Activated naive CD4-positive, alpha-beta T cell treated with anti-CD3 and anti-CD28 coated beads, Interleukin-2, amount 10 ng/mL, durations not matched to agents 7 days and 5 days (primary cell): ENCODE data around the gene MYLK3.
A peak's percentile ranks its signal among the peaks of the same experiment; 100 is the strongest.
"Not testable (repeated sequence)": the region's sequence is repeated elsewhere in the genome, so short reads cannot be mapped to it uniquely, and the experiment has no call there.

Experiments
- CTCF ChIA-PET: fragments of 350-600 bp; sonication (Branson Sonifier 250); formaldehyde crosslinking; loops from one replicate; lab custom pipeline; 2021; ENCODE audit warnings: antibody characterized with exemption; lab: Charles Lee
- DNase-seq: peaks from one replicate; pipeline ENCODE4 v3.0.0-alpha.2; 2020
- H3K27ac Mint-ChIP-seq: one replicate; pipeline ENCODE4 v1.8.0; 2021; ENCODE audit warnings: mild to moderate bottlenecking, moderate library complexity, mixed read lengths
- H3K27me3 Mint-ChIP-seq: one replicate; pipeline ENCODE4 v1.8.0; 2021; ENCODE audit warnings: mild to moderate bottlenecking, mixed read lengths
- H3K36me3 Mint-ChIP-seq: one replicate; pipeline ENCODE4 v1.8.0; 2021; ENCODE audit warnings: mixed read lengths
- H3K4me1 Mint-ChIP-seq: one replicate; pipeline ENCODE4 v1.8.0; 2021; ENCODE audit warnings: mixed read lengths
- H3K4me3 Mint-ChIP-seq: one replicate; pipeline ENCODE4 v1.8.0; 2021; ENCODE audit warnings: mild to moderate bottlenecking, moderate library complexity, mixed read lengths
- H3K9me3 Mint-ChIP-seq: one replicate; pipeline ENCODE4 v1.8.0; 2021; ENCODE audit warnings: mixed read lengths

MYLK3 gene

DNA sequence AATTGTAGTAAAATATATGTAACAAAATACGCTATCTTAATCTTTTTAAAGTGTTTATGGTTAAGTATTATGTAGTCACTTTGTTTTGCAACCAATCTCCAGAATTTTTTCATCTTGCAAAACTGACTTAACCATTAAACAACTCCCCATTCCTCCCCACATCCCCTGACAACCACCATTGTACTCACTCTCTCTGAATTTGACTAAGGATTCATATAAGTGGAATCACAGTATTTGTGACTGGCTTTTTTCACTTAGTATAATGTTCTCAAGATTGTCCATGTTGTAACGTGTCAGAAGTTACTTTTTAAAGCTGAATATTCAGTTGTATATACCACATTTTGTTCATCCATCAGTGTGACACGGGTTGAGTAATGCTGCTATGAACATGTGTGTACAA, 48.1 kb downstream of the MYLK3 start:
- no peak for DNase-seq
- H3K9me3 Mint-ChIP-seq: no peaks in the 10 kb centered on the region
- CTCF ChIA-PET: interaction anchor here (1.0 kb wide), 1 partner anchor 8 kb away, joined by 3 read pairs; no protein-coding TSS in a partner anchor
- H3K36me3 Mint-ChIP-seq: peaks cover 22% of the 10 kb centered on the region
- no peak overlapping the region for H3K27ac Mint-ChIP-seq
- no peaks in the 10 kb centered on the region for H3K4me1 Mint-ChIP-seq
- no peaks in the 10 kb centered on the region for H3K27me3 Mint-ChIP-seq
- no peak overlapping the region for H3K4me3 Mint-ChIP-seq

DNA sequence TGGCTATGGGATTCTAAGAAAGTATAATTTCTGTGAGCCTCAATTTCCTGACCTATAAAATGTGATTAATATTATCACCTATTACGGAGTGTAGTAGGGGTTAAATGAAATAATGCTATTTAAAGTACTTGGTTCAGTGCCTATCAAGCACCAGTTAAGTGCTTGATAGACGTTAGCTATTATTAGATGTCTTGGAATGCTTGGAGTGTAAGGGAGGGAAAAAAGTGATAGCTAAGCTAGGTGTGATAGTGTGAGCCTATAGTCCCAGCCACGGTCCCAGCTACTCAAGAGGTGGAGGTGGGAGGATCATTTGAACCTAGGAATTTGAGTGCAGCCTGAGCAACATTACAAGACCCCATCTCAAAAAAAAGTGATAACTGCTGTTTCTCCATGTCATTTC, 51.2 kb downstream of the MYLK3 start:
- Mint-ChIP-seq H3K27me3 (no peaks in the 10 kb centered on the region), H3K4me1 (no peaks in the 10 kb centered on the region), H3K27ac (no peak overlapping the region), H3K4me3 (no peak overlapping the region), H3K36me3 (peaks cover 33% of the 10 kb centered on the region), H3K9me3 (no peaks in the 10 kb centered on the region)
- CTCF ChIA-PET: no interaction called here
- no peak for DNase-seq

GRCh38 chr16:46695937-46696336, 52.2 kb downstream of the MYLK3 start:
- Mint-ChIP-seq H3K4me1 (no peaks in the 10 kb centered on the region), H3K4me3 (no peak overlapping the region), H3K27me3 (no peaks in the 10 kb centered on the region), H3K36me3 (peaks cover 36% of the 10 kb centered on the region), H3K9me3 (no peaks in the 10 kb centered on the region), H3K27ac (no peak overlapping the region)
- CTCF ChIA-PET: no interaction called here
- DNase-seq: no peak

DNA sequence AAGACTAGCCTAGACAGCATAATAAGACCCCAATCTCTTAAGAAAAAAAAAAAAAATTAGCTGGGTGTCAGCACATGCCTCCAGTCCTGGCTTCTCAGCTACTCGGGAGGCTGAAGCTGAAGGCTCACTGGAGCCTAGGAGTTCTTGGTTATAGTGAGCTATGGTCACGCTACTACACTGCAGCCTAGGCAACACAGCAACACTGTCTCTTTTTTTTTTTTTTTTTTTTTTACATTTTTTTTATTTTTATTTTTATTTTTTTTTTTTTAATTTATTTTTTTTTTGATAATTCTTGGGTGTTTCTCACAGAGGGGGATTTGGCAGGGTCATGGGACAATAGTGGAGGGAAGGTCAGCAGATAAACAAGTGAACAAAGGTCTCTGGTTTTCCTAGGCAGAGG, 54.5 kb downstream of the MYLK3 start:
- H3K36me3 Mint-ChIP-seq: peaks cover 36% of the 10 kb centered on the region
- no peaks in the 10 kb centered on the region for H3K27me3 Mint-ChIP-seq
- no peak overlapping the region for H3K4me3 Mint-ChIP-seq
- H3K4me1 Mint-ChIP-seq: no peaks in the 10 kb centered on the region
- no peak overlapping the region for H3K27ac Mint-ChIP-seq
- CTCF ChIA-PET: no interaction called here
- no peak for DNase-seq
- H3K9me3 Mint-ChIP-seq: no peaks in the 10 kb centered on the region

- Mint-ChIP-seq H3K36me3 (peaks cover 27% of the 10 kb centered on the region), H3K9me3 (no peaks in the 10 kb centered on the region), H3K4me1 (peaks cover 16% of the 10 kb centered on the region), H3K4me3 (no peak overlapping the region), H3K27ac (peak overlapping the region; percentile 9), H3K27me3 (no peaks in the 10 kb centered on the region)
- CTCF ChIA-PET: interaction anchor here (0.8 to 1.5 kb wide), 4 partner anchors 8 to 239 kb away, joined by 3 read pairs; no protein-coding TSS in a partner anchor
- no peak for DNase-seq
Measured at GRCh38 chr16:46691726-46692125, 56.4 kb downstream of the MYLK3 start.

GRCh38 chr16:46690281-46691178, 57.6 kb downstream of the MYLK3 start:
- Mint-ChIP-seq H3K27ac (no peak overlapping the region), H3K4me1 (peaks cover 18% of the 10 kb centered on the region), H3K4me3 (no peak overlapping the region), H3K9me3 (no peaks in the 10 kb centered on the region), H3K36me3 (peaks cover 21% of the 10 kb centered on the region), H3K27me3 (no peaks in the 10 kb centered on the region)
- DNase-seq: no peak
- CTCF ChIA-PET: interaction anchor here (1.0 to 1.5 kb wide), 6 partner anchors 14 to 240 kb away, joined by 3 to 5 read pairs (median 3); no protein-coding TSS in a partner anchor

DNA sequence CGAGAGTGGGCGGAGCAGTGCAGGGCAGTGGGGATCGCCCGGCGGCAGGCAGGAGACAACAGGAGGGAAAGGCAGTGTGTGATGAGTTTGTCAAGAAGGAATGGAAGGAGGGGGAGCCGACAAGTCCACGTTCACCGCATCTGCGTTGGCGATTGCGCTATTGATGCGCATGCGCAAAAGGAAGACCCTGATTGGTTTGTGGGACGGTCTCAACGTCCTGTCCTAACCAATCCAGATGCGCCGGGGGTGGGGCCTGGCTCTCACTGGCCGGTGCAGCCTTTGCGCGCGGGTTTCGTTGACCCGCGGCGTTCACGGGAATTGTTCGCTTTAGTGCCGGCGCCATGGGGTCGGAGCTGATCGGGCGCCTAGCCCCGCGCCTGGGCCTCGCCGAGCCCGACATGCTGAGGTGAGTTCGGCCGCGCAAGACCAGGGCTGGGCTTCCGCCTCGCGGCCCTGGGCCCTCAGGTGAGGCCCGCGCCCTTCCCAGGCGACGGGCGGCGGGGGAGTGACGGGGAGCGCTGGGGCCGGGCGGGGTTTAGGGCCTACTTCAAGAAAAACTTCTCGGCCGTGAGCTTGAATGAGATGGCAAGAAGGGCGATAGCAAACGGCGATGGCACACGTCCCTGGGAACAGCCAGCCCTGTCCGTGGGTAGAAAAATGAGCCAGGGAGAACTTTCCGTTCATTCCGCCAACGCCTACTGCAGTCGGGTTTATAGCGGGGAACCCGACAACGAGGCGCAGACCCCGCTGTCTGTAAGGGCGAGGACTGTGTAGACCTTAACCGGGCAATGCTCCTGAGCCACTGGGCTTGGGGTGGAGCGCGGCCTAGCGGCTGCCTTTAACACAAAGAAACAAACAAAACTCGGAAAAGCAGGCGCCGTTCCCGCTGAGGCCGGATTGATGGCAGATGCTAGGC, 58.5 kb downstream of the MYLK3 start, which contains the start of gene ORC6:
ORC6 (plus strand) TSS at position 295 of the 916 bp plus-strand sequence; CDS start at position 342, 47 bp downstream.
- no peaks in the 10 kb centered on the region for H3K27me3 Mint-ChIP-seq
- no peak within 1 kb of the TSS for H3K4me3 Mint-ChIP-seq
- no peak within 1 kb of the TSS for H3K27ac Mint-ChIP-seq
- CTCF ChIA-PET: interaction anchor here (0.8 to 1.4 kb wide), 5 partner anchors 15 to 165 kb away, joined by 3 to 5 read pairs (median 3); no protein-coding TSS in a partner anchor
- peaks cover 23% of the 10 kb centered on the region for H3K4me1 Mint-ChIP-seq
- peak; percentile 98 for DNase-seq
- no peaks in the 10 kb centered on the region for H3K9me3 Mint-ChIP-seq
- peaks cover 13% of the 10 kb centered on the region for H3K36me3 Mint-ChIP-seq

GRCh38 chr16:46688654-46689364, 59.3 kb downstream of the MYLK3 start, which contains the start of gene VPS35:
VPS35 (minus strand) TSS chr16:46689178; CDS start chr16:46689133, 45 bp downstream.
- DNase-seq: peak; percentile 100
- Mint-ChIP-seq H3K4me1 (peaks cover 26% of the 10 kb centered on the region), H3K27me3 (no peaks in the 10 kb centered on the region), H3K36me3 (peaks cover 12% of the 10 kb centered on the region), H3K4me3 (no peak within 1 kb of the TSS), H3K9me3 (no peaks in the 10 kb centered on the region), H3K27ac (no peak within 1 kb of the TSS)
- CTCF ChIA-PET: interaction anchor here (1.3 kb wide), 1 partner anchor 16 kb away, joined by 3 read pairs; no protein-coding TSS in a partner anchor

DNA sequence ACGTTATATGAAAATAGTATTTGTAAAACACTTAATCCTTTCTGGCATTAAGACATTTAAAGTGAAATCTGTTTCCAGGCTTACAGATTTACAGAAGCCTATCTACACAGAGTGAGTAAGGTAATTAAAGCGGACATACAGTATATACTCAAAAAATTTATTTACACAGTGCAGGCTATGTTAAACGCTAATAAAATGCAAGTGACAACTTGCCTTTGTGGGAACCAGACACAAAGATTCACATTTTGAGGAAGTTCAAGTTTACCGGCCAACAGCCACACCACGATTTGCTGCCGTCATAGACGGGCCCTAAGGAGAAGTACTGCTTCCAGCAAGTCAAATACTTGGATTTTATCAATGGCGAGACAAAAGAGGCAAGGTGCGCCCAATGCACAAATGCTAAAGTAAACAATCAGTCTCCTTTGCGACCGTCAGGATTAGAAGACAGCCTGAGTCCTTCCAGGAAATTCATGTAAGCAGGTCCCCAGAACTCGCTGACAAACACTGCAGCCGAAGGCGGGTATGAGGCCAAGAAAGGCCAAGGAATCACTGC, 60.0 kb downstream of the MYLK3 start:
- Mint-ChIP-seq H3K36me3 (peaks cover 10% of the 10 kb centered on the region), H3K27ac (no peak overlapping the region), H3K27me3 (no peaks in the 10 kb centered on the region), H3K9me3 (no peaks in the 10 kb centered on the region), H3K4me3 (no peak overlapping the region), H3K4me1 (peaks cover 26% of the 10 kb centered on the region)
- no peak for DNase-seq
- CTCF ChIA-PET: interaction anchor here (0.5 kb wide), 1 partner anchor 82 kb away, joined by 3 read pairs; no protein-coding TSS in a partner anchor

DNA sequence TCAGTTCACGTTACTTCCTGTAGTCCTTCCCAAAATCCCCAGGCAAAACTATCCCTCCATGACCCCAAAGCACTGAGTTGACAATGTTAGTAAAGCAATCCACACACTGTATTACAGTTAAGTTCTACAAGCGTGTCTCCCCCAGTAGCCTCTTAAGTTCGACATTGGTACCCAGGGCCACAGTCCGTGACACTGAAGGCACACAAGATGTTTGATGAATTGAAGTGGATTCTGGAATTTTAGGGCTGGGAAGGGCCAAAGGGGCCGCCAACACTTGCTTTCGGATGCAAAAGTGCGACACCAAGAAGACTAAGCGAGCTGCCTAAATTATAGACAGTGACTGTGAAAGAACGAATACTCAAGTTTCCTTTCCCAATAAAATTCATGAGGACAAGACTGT, 60.7 kb downstream of the MYLK3 start:
- CTCF ChIA-PET: interaction anchor here (0.5 to 1.6 kb wide), 3 partner anchors 14 to 114 kb away, joined by 3 to 6 read pairs (median 4); no protein-coding TSS in a partner anchor

GRCh38 chr16:46686815-46687473, 61.2 kb downstream of the MYLK3 start:
- Mint-ChIP-seq H3K27me3 (no peaks in the 10 kb centered on the region), H3K36me3 (peaks cover 7% of the 10 kb centered on the region), H3K4me3 (no peak overlapping the region), H3K4me1 (peaks cover 28% of the 10 kb centered on the region), H3K9me3 (no peaks in the 10 kb centered on the region), H3K27ac (no peak overlapping the region)
- CTCF ChIA-PET: interaction anchor here (0.9 to 1.6 kb wide), 4 partner anchors 11 to 167 kb away, joined by 3 to 6 read pairs (median 4); no protein-coding TSS in a partner anchor
- DNase-seq: no peak

More for the DNA sequence above, 60.7 kb downstream of the MYLK3 start:
- Mint-ChIP-seq H3K36me3 (peaks cover 8% of the 10 kb centered on the region), H3K27me3 (no peaks in the 10 kb centered on the region), H3K4me3 (no peak overlapping the region), H3K4me1 (peaks cover 26% of the 10 kb centered on the region), H3K27ac (no peak overlapping the region), H3K9me3 (no peaks in the 10 kb centered on the region)
- no peak for DNase-seq

DNA sequence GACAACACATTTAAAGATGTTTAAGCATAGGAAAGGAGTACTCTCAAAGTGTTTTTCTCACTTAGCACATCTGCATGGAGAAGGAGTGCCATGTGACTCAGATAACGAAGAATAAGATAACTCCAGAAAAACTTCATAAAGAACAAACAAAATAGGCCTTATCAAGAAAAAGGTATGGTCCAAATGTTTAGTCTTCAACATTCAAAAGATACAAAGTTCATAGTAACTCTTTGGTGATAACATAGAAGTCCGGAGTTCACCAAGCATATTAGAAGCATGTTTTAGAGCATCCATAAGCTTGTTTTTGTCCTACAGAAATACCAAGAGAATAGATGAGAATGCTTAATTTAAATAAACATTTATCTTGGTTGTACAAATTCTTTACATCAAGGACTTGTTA, 66.3 kb downstream of the MYLK3 start:
- H3K9me3 Mint-ChIP-seq, H3K4me3 Mint-ChIP-seq, H3K27ac Mint-ChIP-seq, DNase-seq, H3K27me3 Mint-ChIP-seq: not testable (repeated sequence)
- Mint-ChIP-seq H3K4me1 (peaks cover 13% of the 10 kb centered on the region), H3K36me3 (peaks cover 31% of the 10 kb centered on the region)
- CTCF ChIA-PET: interaction anchor here (0.7 to 1.3 kb wide), 3 partner anchors 8 to 119 kb away, joined by 3 to 6 read pairs (median 3); partner anchors contain the start of gene SHCBP1
